Immature natural killer cell (primary cell): ENCODE data around the gene VAPA. TPM values are rescaled to one million over a fixed set of nuclear protein-coding genes. Genes with fewer than 3 reads are reported as not detected.
"Not testable (repeated sequence)": the region's sequence is repeated elsewhere in the genome, so short reads cannot be mapped to it uniquely, and the experiment has no call there.

Source experiments
- DNase-seq, 3 donors: peaks; one replicate each; pipeline ENCODE4 v3.0.0; 2022; ENCODE audit warnings: mixed read lengths in 1 of 3
- H3K27ac Mint-ChIP-seq, 6 donors: one replicate each; pipeline ENCODE4 v1.8.0; 2020; ENCODE audit warnings: mixed read lengths in 6 of 6, mild to moderate bottlenecking in 5 of 6, inconsistent platforms in 4 of 6, moderate library complexity in 3 of 6
- H3K27me3 Mint-ChIP-seq, 3 donors: one replicate each; pipeline ENCODE4 v1.8.0; 2020 to 2021; ENCODE audit warnings: low read depth in 3 of 3, mild to moderate bottlenecking in 3 of 3, mixed read lengths in 3 of 3, moderate library complexity in 3 of 3, inconsistent platforms in 1 of 3
- H3K36me3 Mint-ChIP-seq, 3 donors: one replicate each; pipeline ENCODE4 v1.8.0; 2020; ENCODE audit warnings: mixed read lengths in 3 of 3, inconsistent platforms in 2 of 3, mild to moderate bottlenecking in 2 of 3
- H3K4me1 Mint-ChIP-seq, 2 donors: one replicate each; pipeline ENCODE4 v1.8.0; 2020; ENCODE audit warnings: inconsistent platforms in 2 of 2, mild to moderate bottlenecking in 2 of 2, mixed read lengths in 2 of 2, moderate library complexity in 1 of 2
- H3K4me3 Mint-ChIP-seq, 5 donors: one replicate each; pipeline ENCODE4 v1.8.0; 2020; ENCODE audit warnings: mild to moderate bottlenecking in 5 of 5, mixed read lengths in 5 of 5, inconsistent platforms in 3 of 5, moderate library complexity in 3 of 5
- H3K9me3 Mint-ChIP-seq, 6 donors: one replicate each; pipeline ENCODE4 v1.8.0; 2020; ENCODE audit warnings: mild to moderate bottlenecking in 6 of 6, mixed read lengths in 6 of 6, inconsistent platforms in 4 of 6, moderate library complexity in 3 of 6
- polyA plus RNA-seq, 3 donors: library from polyadenylated mRNA; unstranded; fragments of 300-500 nt; fragmentation: Illumina TruSeq; gene quantifications; one replicate each; pipeline ENCODE4 v1.2.3, GENCODE V29; 2021

Gene VAPA
- polyA plus RNA-seq, 3 donors from 2014 or later: 187 to 252 (median 235) TPM

DNA sequence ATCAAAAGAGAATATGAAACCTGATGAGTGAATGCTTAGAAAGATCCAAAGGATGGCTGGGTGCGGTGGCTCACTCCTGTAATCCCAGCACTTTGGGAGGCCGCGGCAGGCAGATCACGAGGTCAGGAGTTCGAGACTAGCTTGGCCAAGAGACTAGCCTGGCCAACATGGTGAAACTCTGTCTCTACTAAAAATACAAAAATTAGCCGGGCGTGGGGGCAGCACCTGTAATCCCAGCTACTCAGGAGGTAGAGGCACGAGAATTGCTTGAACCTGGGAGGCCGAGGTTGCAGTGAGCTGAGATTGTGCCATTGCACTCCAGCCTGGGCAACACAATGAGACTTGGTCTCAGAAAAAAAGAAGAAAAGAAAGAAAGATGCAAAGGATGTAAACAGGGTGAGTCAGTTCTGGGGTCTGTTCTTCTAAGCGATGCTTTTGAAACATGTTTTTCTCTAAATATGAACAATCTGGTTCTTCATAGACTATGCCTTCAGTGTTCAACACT lies 16.0 kb upstream of the VAPA start:
- not testable (repeated sequence) for H3K36me3 Mint-ChIP-seq, H3K4me3 Mint-ChIP-seq, DNase-seq, H3K4me1 Mint-ChIP-seq, H3K9me3 Mint-ChIP-seq, H3K27me3 Mint-ChIP-seq, H3K27ac Mint-ChIP-seq

DNA sequence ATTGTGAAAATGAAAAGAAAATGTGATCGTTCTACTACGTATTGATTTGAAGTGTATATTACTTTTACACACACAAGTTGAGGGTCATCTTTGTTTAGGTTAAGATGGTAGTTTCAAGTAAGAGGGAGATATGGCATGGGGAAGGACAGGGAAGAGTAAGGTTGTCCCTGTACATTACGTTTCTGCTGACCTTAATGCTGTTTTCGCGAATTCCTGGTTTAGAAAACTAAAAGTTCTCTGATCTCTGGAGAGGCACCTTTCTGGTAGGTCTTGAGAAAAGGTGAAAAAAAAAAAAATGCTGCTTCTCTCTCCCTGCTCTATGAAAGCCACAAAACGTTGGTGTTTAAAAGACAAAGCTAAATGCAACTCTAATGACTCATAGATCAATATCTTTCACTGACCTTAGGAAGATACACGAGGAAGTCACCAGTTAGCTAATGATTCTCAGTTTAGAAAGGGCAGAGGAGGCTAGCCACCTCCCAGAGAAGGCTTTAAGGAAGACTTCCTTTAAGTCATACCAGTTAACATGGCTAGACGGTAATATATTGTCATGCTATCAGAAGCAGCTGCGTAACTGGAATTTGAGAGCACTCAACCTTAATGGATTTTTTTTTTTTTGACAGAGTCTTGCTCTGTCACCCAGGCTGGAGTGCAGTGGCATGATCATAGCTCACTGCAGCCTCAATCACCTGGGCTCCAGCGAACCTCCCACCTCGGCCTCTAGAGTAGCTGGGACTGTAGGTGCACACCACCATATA lies 14.8 kb upstream of the VAPA start:
- Mint-ChIP-seq H3K27ac (no peak overlapping the region), H3K4me3 (no peak overlapping the region), H3K36me3 (no peaks in the 10 kb centered on the region), H3K4me1 (no peaks in the 10 kb centered on the region), H3K9me3 (no peaks in the 10 kb centered on the region), H3K27me3 (peaks cover 0 to 7% (median 5%) of the 10 kb centered on the region in 3 donors)
- no peak for DNase-seq

DNA sequence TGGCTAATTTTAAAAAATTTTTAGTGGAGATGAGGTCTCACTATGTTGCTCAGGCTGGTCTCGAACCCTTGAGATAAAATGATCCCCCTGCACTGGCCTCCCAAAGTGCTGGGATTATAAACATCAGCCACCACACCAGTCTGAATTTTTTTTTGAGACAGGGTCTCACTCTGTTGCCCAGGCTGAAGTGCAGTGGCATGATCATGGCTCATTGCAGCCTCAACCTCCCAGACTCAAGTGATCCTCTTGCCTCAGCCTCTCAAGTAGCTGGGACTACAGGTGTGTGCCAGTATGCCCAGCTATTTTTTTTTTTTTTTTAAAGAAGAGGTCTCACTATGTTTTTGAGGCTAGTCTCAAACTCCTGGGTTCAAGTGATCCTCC lies 14.3 kb upstream of the VAPA start:
- not testable (repeated sequence) for H3K4me1 Mint-ChIP-seq, DNase-seq, H3K36me3 Mint-ChIP-seq, H3K4me3 Mint-ChIP-seq, H3K27ac Mint-ChIP-seq, H3K9me3 Mint-ChIP-seq, H3K27me3 Mint-ChIP-seq

GRCh38 chr18:9900699-9901098 lies 13.1 kb upstream of the VAPA start:
- no peak overlapping the region for H3K4me3 Mint-ChIP-seq
- H3K4me1 Mint-ChIP-seq: no peaks in the 10 kb centered on the region
- peaks cover 0 to 10% (median 5%) of the 10 kb centered on the region in 3 donors for H3K27me3 Mint-ChIP-seq
- no peaks in the 10 kb centered on the region for H3K36me3 Mint-ChIP-seq
- no peak for DNase-seq
- H3K9me3 Mint-ChIP-seq: no peaks in the 10 kb centered on the region
- peak overlapping the region in 1 of 6 donors; percentile 5 for H3K27ac Mint-ChIP-seq

DNA sequence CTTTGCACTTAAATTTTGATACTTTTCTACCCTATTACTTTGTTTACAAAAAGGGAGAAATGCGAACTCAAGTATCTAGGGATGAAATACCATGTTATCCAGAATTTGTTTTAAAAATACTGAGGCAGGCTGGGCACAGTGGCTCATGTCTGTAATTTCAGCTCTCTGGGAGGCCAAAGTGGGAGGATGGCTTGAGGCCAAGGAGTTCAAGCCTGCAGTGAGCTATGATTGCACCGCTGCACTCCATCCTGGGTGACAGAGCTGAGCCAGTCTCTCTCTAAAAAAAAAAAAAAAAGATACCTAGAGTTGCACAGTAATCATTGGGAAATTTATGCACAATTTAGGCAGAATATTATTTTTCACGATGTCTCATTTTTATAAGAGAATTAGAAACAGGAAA lies 12.4 kb upstream of the VAPA start:
- no peak overlapping the region for H3K4me3 Mint-ChIP-seq
- no peaks in the 10 kb centered on the region for H3K9me3 Mint-ChIP-seq
- H3K27me3 Mint-ChIP-seq: peaks cover 0 to 15% (median 5%) of the 10 kb centered on the region in 3 donors
- no peak overlapping the region for H3K27ac Mint-ChIP-seq
- no peaks in the 10 kb centered on the region for H3K4me1 Mint-ChIP-seq
- DNase-seq: no peak
- H3K36me3 Mint-ChIP-seq: no peaks in the 10 kb centered on the region

DNA sequence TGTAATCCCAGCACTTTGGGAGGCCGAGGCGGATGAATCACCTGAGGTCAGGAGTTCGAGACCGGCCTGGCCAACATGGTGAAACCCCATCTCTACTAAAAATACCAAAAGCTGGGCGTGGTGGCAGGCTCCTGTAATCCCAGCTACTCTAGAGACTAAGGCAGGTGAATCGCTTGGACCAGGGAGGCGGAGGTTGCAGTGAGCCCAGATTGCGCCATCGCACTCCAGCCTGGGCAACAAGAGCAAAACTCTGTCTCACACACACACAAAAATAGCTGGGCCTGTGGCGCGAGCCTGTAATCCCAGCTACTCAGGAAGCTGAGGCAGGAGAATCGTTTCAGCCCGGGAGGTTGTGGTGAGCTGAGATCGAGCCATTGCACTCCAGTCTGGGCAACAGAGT lies 11.6 kb upstream of the VAPA start:
- DNase-seq, H3K4me1 Mint-ChIP-seq, H3K9me3 Mint-ChIP-seq, H3K36me3 Mint-ChIP-seq, H3K4me3 Mint-ChIP-seq, H3K27ac Mint-ChIP-seq: not testable (repeated sequence)
- peaks cover 0 to 17% (median 5%) of the 10 kb centered on the region in 3 donors for H3K27me3 Mint-ChIP-seq

DNA sequence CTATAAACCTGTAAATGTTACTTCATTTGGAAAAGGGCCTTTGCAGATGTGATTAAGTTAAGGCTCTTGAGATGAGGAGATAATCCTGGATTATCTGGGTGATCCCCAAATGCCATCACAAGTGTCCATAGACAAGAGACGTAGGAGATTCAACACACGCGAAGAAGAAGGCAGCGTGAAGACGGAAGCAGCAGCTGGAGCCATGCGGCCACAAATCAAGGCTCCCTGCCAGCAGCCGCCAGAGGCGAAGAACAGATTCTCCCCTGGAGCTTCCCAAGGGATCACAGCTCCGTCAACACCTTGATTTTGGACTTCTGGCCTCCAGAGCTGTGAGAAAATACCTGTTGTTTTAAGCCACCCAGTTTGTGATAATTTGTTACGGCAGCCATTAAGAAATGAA lies 11.0 kb upstream of the VAPA start:
- Mint-ChIP-seq H3K27ac (no peak overlapping the region), H3K27me3 (peaks cover 0 to 20% (median 5%) of the 10 kb centered on the region in 3 donors), H3K4me3 (no peak overlapping the region), H3K4me1 (no peaks in the 10 kb centered on the region), H3K36me3 (no peaks in the 10 kb centered on the region), H3K9me3 (no peaks in the 10 kb centered on the region)
- no peak for DNase-seq

DNA sequence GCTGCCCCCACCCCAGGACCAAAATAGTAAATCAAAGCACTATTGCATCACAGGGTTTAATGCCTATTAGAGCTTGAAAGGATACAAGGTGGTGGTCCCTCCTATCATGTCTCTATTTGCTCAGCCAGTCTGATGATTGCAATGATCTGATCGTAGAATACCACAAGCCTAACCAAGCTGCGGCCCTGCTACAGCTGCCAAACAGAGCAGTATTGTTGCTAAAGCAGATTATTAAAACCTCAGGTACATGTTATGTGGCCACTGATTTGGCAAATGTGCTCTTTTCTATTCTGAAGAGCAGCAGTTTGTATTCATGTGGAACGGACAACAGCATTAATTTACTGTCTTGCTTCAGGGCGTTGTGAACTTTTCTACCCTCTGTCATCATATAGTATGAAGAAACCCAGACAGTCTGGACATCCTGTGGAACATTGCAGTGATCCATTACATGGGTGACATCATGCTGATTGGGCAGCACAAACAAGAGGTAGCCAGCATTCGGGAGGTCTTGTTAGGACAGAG lies 8.4 kb upstream of the VAPA start:
- Mint-ChIP-seq H3K4me1 (no peaks in the 10 kb centered on the region), H3K27me3 (peaks cover 2 to 30% (median 7%) of the 10 kb centered on the region in 3 donors), H3K36me3 (no peaks in the 10 kb centered on the region), H3K9me3 (no peaks in the 10 kb centered on the region), H3K27ac (no peak overlapping the region), H3K4me3 (no peak overlapping the region)
- DNase-seq: no peak

- Mint-ChIP-seq H3K9me3 (no peaks in the 10 kb centered on the region), H3K27ac (no peak overlapping the region), H3K27me3 (peaks cover 2 to 30% (median 6%) of the 10 kb centered on the region in 3 donors), H3K4me3 (no peak overlapping the region), H3K4me1 (no peaks in the 10 kb centered on the region), H3K36me3 (no peaks in the 10 kb centered on the region)
- DNase-seq: no peak
Measured at GRCh38 chr18:9906481-9906880, 7.3 kb upstream of the VAPA start.

GRCh38 chr18:9907867-9908266 lies 5.9 kb upstream of the VAPA start:
- H3K4me3 Mint-ChIP-seq: no peak overlapping the region
- peaks cover 2 to 3% of the 10 kb centered on the region in 2 donors for H3K4me1 Mint-ChIP-seq
- no peaks in the 10 kb centered on the region for H3K36me3 Mint-ChIP-seq
- DNase-seq: no peak
- H3K27me3 Mint-ChIP-seq: peaks cover 2 to 28% (median 6%) of the 10 kb centered on the region in 3 donors
- no peaks in the 10 kb centered on the region for H3K9me3 Mint-ChIP-seq
- H3K27ac Mint-ChIP-seq: no peak overlapping the region

DNA sequence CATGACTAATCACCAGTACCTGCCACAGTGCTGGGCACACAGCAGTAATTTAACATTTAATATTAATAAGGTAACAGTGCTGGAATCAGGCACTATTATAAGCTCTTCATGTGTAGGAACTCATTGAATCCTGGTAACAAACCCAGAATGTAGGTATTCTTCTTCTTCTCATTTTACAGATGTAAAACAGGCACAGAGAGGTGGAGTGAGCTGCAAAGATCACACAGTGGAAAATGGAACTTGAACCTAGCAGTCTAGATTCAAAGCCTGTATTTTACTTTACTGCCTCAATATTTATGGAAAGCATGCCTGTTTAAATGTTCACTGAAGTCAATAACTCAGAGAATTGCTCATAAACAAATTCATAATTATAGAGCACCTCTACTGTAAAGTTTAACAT lies 3.7 kb upstream of the VAPA start:
- no peaks in the 10 kb centered on the region for H3K36me3 Mint-ChIP-seq
- no peak for DNase-seq
- H3K27me3 Mint-ChIP-seq: peaks cover 6 to 32% (median 14%) of the 10 kb centered on the region in 3 donors
- H3K9me3 Mint-ChIP-seq: no peaks in the 10 kb centered on the region
- no peak overlapping the region for H3K27ac Mint-ChIP-seq
- peaks cover 9 to 13% of the 10 kb centered on the region in 2 donors for H3K4me1 Mint-ChIP-seq
- H3K4me3 Mint-ChIP-seq: no peak overlapping the region

- Mint-ChIP-seq H3K4me3 (no peak overlapping the region), H3K27ac (no peak overlapping the region), H3K9me3 (no peaks in the 10 kb centered on the region), H3K27me3 (peaks cover 7 to 34% (median 17%) of the 10 kb centered on the region in 3 donors), H3K36me3 (no peaks in the 10 kb centered on the region), H3K4me1 (peaks cover 15 to 19% of the 10 kb centered on the region in 2 donors)
- DNase-seq: no peak
Measured at GRCh38 chr18:9910661-9911060, 3.2 kb upstream of the VAPA start.

DNA sequence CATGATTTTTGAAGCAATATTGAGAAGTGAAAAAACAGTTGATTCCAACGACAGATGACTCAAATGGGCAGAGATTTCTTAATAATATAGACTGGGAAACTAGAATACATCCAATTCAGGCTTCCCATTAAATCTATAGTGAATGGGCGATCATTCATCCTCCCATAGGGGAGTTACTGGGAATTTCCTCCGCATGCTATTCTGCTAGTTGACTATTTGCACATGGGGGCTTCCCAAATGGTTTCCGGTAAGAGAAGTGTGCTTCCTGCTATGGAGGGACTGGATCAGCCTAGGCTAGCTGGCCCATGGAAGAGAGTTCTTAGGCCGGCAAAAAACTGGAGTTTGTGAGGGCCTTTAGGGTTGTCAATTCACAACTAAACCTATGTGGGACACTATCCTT lies 2.6 kb upstream of the VAPA start:
- H3K4me3 Mint-ChIP-seq: no peak overlapping the region
- H3K4me1 Mint-ChIP-seq: peaks cover 21 to 25% of the 10 kb centered on the region in 2 donors
- peaks cover 0 to under 1% (median 0%) of the 10 kb centered on the region in 6 donors for H3K9me3 Mint-ChIP-seq
- peak overlapping the region in 1 of 6 donors; percentile 29 for H3K27ac Mint-ChIP-seq
- no peaks in the 10 kb centered on the region for H3K36me3 Mint-ChIP-seq
- H3K27me3 Mint-ChIP-seq: peaks cover 7 to 30% (median 17%) of the 10 kb centered on the region in 3 donors
- DNase-seq: no peak

DNA sequence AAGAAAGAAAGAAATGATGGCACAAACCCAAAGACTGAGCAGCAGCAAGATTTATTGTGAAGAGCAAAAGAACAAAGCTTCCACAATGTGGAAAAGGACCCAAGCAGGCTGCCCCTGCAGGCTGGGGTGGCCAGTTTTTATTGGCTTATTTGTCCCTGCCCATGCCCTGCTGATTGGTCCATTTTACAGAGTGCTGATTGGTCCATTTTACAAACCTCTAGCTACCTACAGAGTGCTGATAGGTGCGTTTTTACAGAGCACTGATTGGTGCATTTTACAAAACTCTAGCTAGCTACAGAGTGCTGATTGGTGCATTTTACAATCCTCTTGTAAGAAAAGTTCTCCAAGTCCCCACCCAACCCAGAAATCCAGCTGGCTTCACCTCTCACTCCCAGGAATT lies 1.5 kb upstream of the VAPA start:
- Mint-ChIP-seq H3K4me1 (peaks cover 26 to 31% of the 10 kb centered on the region in 2 donors), H3K27me3 (peaks cover 7 to 27% (median 17%) of the 10 kb centered on the region in 3 donors)
- H3K36me3 Mint-ChIP-seq, H3K27ac Mint-ChIP-seq, H3K4me3 Mint-ChIP-seq, H3K9me3 Mint-ChIP-seq: not testable (repeated sequence)
- peak in 2 of 3 donors; percentile 4 to 10 for DNase-seq
